ENCODE results near the gene TRIM31. TPM values are rescaled to one million over a fixed set of nuclear protein-coding genes. Genes with fewer than 3 reads are reported as not detected.
A peak's percentile ranks its signal among the peaks of the same experiment; 100 is the strongest.

Gene TRIM31
- total RNA-seq, 1 experiment from 2014 or later: not detected

- no peak overlapping the region for H2AK5ac ChIP-seq (ENCODE audit: insufficient read length, low read length)
- H4K8ac ChIP-seq (replicated peaks; ENCODE audit: insufficient read length, low read depth, low read length): no peak overlapping the region
- H2AFZ ChIP-seq (ENCODE audit: low read length): no peak overlapping the region
- peak overlapping the region; percentile 98 for H3K4me2 ChIP-seq (ENCODE audit: insufficient read depth, insufficient read length, low read length)
- peaks cover 5% of the 10 kb centered on the region; the same call in 1 of the 2 replicates for H3K27me3 ChIP-seq (ENCODE audit: insufficient read depth, low read length)
- peak overlapping the region; percentile 78 for H3K9ac ChIP-seq (ENCODE audit: extremely low read depth, insufficient read length, low read length)
- Mint-ChIP-seq H3K4me1 (peaks cover 27 to 28% of the 10 kb centered on the region in 2 experiments), H3K27me3 (ENCODE audit: low read depth) (peaks cover 22% of the 10 kb centered on the region), H3K27ac (peak overlapping the region in 2 of 3 experiments; percentile 86 to 98; a peak in 6 of 7 replicates), H3K9me3 (no peaks in the 10 kb centered on the region; a peak in 1 of 5 replicates), H3K36me3 (ENCODE audit: insufficient read depth in 1 of 3, low read depth in 3 of 3) (peaks cover 1 to 19% (median 19%) of the 10 kb centered on the region in 3 experiments; a peak in 6 of 7 replicates), H3K4me3 (peak overlapping the region; percentile 91 to 92)
- no peak overlapping the region for H3K27ac ChIP-seq (ENCODE audit: insufficient read length, low read depth, low read length)
- no peak overlapping the region for H3K23ac ChIP-seq (ENCODE audit: insufficient read length, low read depth, low read length)
- H3K23me2 ChIP-seq (ENCODE audit: insufficient read length, low read depth, low read length, poor library complexity, severe bottlenecking): peaks cover 23% of the 10 kb centered on the region
- no peaks in the 10 kb centered on the region for H3K9me3 ChIP-seq (ENCODE audit: control insufficient read depth, low read depth, low read length)
- no peak overlapping the region for H2BK5ac ChIP-seq (ENCODE audit: insufficient read length, low read length)
- H4K5ac ChIP-seq (ENCODE audit: insufficient read length, low read depth, low read length): no peak overlapping the region
- H2BK20ac ChIP-seq (ENCODE audit: low read depth, low read length, poor library complexity, severe bottlenecking): no peak overlapping the region
- H4K20me1 ChIP-seq (ENCODE audit: control insufficient read depth, insufficient read depth, insufficient read length): no peaks in the 10 kb centered on the region
- H4K91ac ChIP-seq (ENCODE audit: insufficient read length, low read depth, low read length): no peak overlapping the region
- WGBS (ENCODE audit: extremely low coverage, insufficient read length, low lambda C conversion rate): no CpG with 5 or more reads among the region's 4 CpGs
- H3K56ac ChIP-seq (ENCODE audit: insufficient read length, low read depth, low read length): no peak overlapping the region
- no peak overlapping the region for H3K4ac ChIP-seq (ENCODE audit: low read depth, low read length)
- H3K14ac ChIP-seq (ENCODE audit: insufficient read depth, low read length): no peak overlapping the region
- DNase-seq: no peak
- no peak for TF ChIP-seq CTCF (conservative IDR thresholded peaks at IDR 0.05)
- H3K4me1 ChIP-seq (ENCODE audit: insufficient read depth, low read length): 0 out of 2 replicates have a peak, but pooled peaks cover 4% of the 10 kb centered on the region
- no peaks in the 10 kb centered on the region for H3K79me1 ChIP-seq (ENCODE audit: insufficient read depth, low read depth, low read length, poor library complexity, severe bottlenecking)
- H2BK120ac ChIP-seq (ENCODE audit: low read depth, low read length, poor library complexity, severe bottlenecking): no peak overlapping the region
- H3K18ac ChIP-seq (ENCODE audit: insufficient read length, low read depth, low read length): no peak overlapping the region
- H3K79me2 ChIP-seq (ENCODE audit: insufficient read depth, low read length): no peaks in the 10 kb centered on the region
- no peak overlapping the region for H2BK12ac ChIP-seq (ENCODE audit: insufficient read length, low read depth, low read length)
- no peak overlapping the region for H3T11ph ChIP-seq (ENCODE audit: low read length)
- H2BK15ac ChIP-seq (ENCODE audit: low read depth, low read length): no peak overlapping the region
Measured at GRCh38 chr6:30066082-30066481, 46.8 kb downstream of the TRIM31 start.
